ENCODE data around the gene TBPL2. TPM values are rescaled to one million over a fixed set of nuclear protein-coding genes. Genes with fewer than 3 reads are reported as not detected.

The TBPL2 gene
- total RNA-seq, 1 experiment from 2014 or later: not detected

- POLR2A ChIA-PET: interaction anchor here (1.1 kb wide), 1 partner anchor 379 kb away, joined by 3 read pairs; the partner anchor contains the start of gene MAPK1IP1L
- BruUV-seq (replicated peaks): no TSS peak
- H3K36me3 Mint-ChIP-seq (ENCODE audit: insufficient read depth, unreplicated experiment): no peaks in the 10 kb centered on the region
Measured at GRCh38 chr14:55430024-55430690, 10.3 kb downstream of the TBPL2 start.

GRCh38 chr14:55427439-55427838, 13.0 kb downstream of the TBPL2 start:
- Mint-ChIP-seq H3K27ac (ENCODE audit: low read depth, unreplicated experiment) (no peak overlapping the region), H3K27me3 (ENCODE audit: insufficient read depth, unreplicated experiment) (no peaks in the 10 kb centered on the region), H3K4me3 (ENCODE audit: unreplicated experiment) (no peak overlapping the region), H3K36me3 (ENCODE audit: insufficient read depth, unreplicated experiment) (no peaks in the 10 kb centered on the region), H3K9me3 (ENCODE audit: unreplicated experiment) (no peaks in the 10 kb centered on the region), H3K4me1 (ENCODE audit: insufficient read depth, unreplicated experiment) (peaks cover 16% of the 10 kb centered on the region)
- DNase-seq (ENCODE audit: unreplicated experiment): peak; percentile 73
- CTCF ChIA-PET: interaction anchor here (0.7 to 3.9 kb wide), 10 partner anchors 10 to 157 kb away, joined by 3 to 38 read pairs (median 4); partner anchors contain the start of gene FBXO34
- BruUV-seq (replicated peaks): no TSS peak
- POLR2A ChIA-PET: interaction anchor here (0.5 to 3.5 kb wide), 7 partner anchors 13 to 417 kb away, joined by 3 to 22 read pairs (median 4); partner anchors contain the start of gene ATG14
- intact Hi-C loops (cut with micrococcal nuclease): no loop called here
- TF ChIP-seq CTCF (IDR thresholded peaks at IDR 0.05; ENCODE audit: unreplicated experiment): no peak

More at GRCh38 chr14:55430024-55430690, 10.3 kb downstream of the TBPL2 start:
- peak; percentile 87 for DNase-seq (ENCODE audit: unreplicated experiment)
- peak; percentile 42 for TF ChIP-seq CTCF (IDR thresholded peaks at IDR 0.05; ENCODE audit: unreplicated experiment)
- no peaks in the 10 kb centered on the region for H3K27me3 Mint-ChIP-seq (ENCODE audit: insufficient read depth, unreplicated experiment)
- H3K4me1 Mint-ChIP-seq (ENCODE audit: insufficient read depth, unreplicated experiment): peaks cover 16% of the 10 kb centered on the region
- no peaks in the 10 kb centered on the region for H3K9me3 Mint-ChIP-seq (ENCODE audit: unreplicated experiment)
- intact Hi-C loops (cut with micrococcal nuclease): loop anchor here (1.0 to 2.0 kb wide), 4 partner anchors 75 to 217 kb away; partner anchors contain the start of gene FBXO34
- CTCF ChIA-PET: interaction anchor here (0.6 to 3.6 kb wide), 14 partner anchors 8 to 1288 kb away, joined by 3 to 17 read pairs (median 4); no protein-coding TSS in a partner anchor
- H3K4me3 Mint-ChIP-seq (ENCODE audit: unreplicated experiment): no peak overlapping the region
- peak overlapping the region; percentile 46 for H3K27ac Mint-ChIP-seq (ENCODE audit: low read depth, unreplicated experiment)

- H3K9me3 Mint-ChIP-seq (ENCODE audit: unreplicated experiment): no peaks in the 10 kb centered on the region
- ChIA-PET CTCF (interaction anchor here (0.7 to 3.9 kb wide), 7 partner anchors 9 to 156 kb away, joined by 3 to 38 read pairs (median 4); partner anchors contain the start of gene FBXO34), POLR2A (interaction anchor here (0.5 to 3.5 kb wide), 7 partner anchors 13 to 417 kb away, joined by 3 to 22 read pairs (median 4); partner anchors contain the start of gene ATG14)
- H3K27ac Mint-ChIP-seq (ENCODE audit: low read depth, unreplicated experiment): no peak overlapping the region
- H3K27me3 Mint-ChIP-seq (ENCODE audit: insufficient read depth, unreplicated experiment): no peaks in the 10 kb centered on the region
- no peak for TF ChIP-seq CTCF (IDR thresholded peaks at IDR 0.05; ENCODE audit: unreplicated experiment)
- intact Hi-C loops (cut with micrococcal nuclease): no loop called here
- H3K36me3 Mint-ChIP-seq (ENCODE audit: insufficient read depth, unreplicated experiment): no peaks in the 10 kb centered on the region
- H3K4me3 Mint-ChIP-seq (ENCODE audit: unreplicated experiment): no peak overlapping the region
- peaks cover 16% of the 10 kb centered on the region for H3K4me1 Mint-ChIP-seq (ENCODE audit: insufficient read depth, unreplicated experiment)
- no TSS peak for BruUV-seq (replicated peaks)
- DNase-seq (ENCODE audit: unreplicated experiment): no peak
Measured at GRCh38 chr14:55426891-55427290, 13.5 kb downstream of the TBPL2 start.

GRCh38 chr14:55425091-55425490, 15.3 kb downstream of the TBPL2 start:
- ChIA-PET POLR2A (interaction anchor here (1.0 to 2.5 kb wide), 2 partner anchors 12 to 15 kb away, joined by 3 to 12 read pairs; no protein-coding TSS in a partner anchor), CTCF (interaction anchor here (0.7 kb wide), 1 partner anchor 179 kb away, joined by 3 read pairs; no protein-coding TSS in a partner anchor)
- no peak overlapping the region for H3K27ac Mint-ChIP-seq (ENCODE audit: low read depth, unreplicated experiment)
- TF ChIP-seq CTCF (IDR thresholded peaks at IDR 0.05; ENCODE audit: unreplicated experiment): no peak
- intact Hi-C loops (cut with micrococcal nuclease): no loop called here
- no peaks in the 10 kb centered on the region for H3K9me3 Mint-ChIP-seq (ENCODE audit: unreplicated experiment)
- BruUV-seq (replicated peaks): no TSS peak
- peak; percentile 3 for DNase-seq (ENCODE audit: unreplicated experiment)
- H3K27me3 Mint-ChIP-seq (ENCODE audit: insufficient read depth, unreplicated experiment): no peaks in the 10 kb centered on the region
- no peaks in the 10 kb centered on the region for H3K36me3 Mint-ChIP-seq (ENCODE audit: insufficient read depth, unreplicated experiment)
- no peak overlapping the region for H3K4me3 Mint-ChIP-seq (ENCODE audit: unreplicated experiment)
- H3K4me1 Mint-ChIP-seq (ENCODE audit: insufficient read depth, unreplicated experiment): peaks cover 16% of the 10 kb centered on the region
